ENCODE data around the gene SYT10. TPM values are rescaled to one million over a fixed set of nuclear protein-coding genes. Genes with fewer than 3 reads are reported as not detected.

SYT10 gene
- 2.2 TPM for total RNA-seq

GRCh38 chr12:33439587-33440011 is at the start of gene SYT10:
TSS of gene SYT10 (minus strand) at chr12:33439819. CDS start at chr12:33439522, 297 bp downstream.
- Histone ChIP-seq H3K27ac (no peak within 1 kb of the TSS), H3K27me3 (no peaks in the 10 kb centered on the region), H3K36me3 (no peaks in the 10 kb centered on the region), H3K4me1 (peaks cover 4% of the 10 kb centered on the region), H3K4me3 (peak within 1 kb of the TSS; percentile 43 to 48), H3K9me3 (no peaks in the 10 kb centered on the region)
- intact Hi-C loops (cut with DNase I) = no loop called here
- DNase-seq (ENCODE audit: extremely low spot score in 2 of 2) = no peak
- TF ChIP-seq POLR2A (IDR thresholded peaks at IDR 0.05) (no peak), POLR2AphosphoS5 (IDR thresholded peaks at IDR 0.05; ENCODE audit: insufficient read depth in 1 of 2, low read depth in 1 of 2) (no peak)
- TF ChIP-seq, protein P1, sequence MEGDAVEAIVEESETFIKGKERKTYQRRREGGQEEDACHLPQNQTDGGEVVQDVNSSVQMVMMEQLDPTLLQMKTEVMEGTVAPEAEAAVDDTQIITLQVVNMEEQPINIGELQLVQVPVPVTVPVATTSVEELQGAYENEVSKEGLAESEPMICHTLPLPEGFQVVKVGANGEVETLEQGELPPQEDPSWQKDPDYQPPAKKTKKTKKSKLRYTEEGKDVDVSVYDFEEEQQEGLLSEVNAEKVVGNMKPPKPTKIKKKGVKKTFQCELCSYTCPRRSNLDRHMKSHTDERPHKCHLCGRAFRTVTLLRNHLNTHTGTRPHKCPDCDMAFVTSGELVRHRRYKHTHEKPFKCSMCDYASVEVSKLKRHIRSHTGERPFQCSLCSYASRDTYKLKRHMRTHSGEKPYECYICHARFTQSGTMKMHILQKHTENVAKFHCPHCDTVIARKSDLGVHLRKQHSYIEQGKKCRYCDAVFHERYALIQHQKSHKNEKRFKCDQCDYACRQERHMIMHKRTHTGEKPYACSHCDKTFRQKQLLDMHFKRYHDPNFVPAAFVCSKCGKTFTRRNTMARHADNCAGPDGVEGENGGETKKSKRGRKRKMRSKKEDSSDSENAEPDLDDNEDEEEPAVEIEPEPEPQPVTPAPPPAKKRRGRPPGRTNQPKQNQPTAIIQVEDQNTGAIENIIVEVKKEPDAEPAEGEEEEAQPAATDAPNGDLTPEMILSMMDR (IDR thresholded peaks at IDR 0.05) = no peak

DNA sequence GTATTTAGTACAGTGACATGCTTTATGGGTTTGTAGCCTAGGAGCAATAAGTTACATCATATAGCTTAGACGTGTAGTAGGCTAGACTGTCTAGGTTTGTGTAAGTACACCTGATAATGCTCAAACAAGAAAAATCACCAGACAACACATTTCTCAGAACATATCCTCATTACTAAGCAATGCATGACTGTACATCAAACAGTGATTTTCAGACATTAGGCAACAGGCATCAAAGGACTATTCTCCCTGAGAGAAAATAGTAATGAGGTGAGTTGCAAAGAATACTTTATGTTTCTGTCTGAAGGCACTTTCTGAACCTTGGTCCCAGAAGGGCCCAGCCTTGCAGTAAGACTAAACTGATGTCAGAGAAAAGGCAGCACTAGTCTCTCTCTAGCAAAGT is 48.4 kb upstream of the SYT10 start:
- H3K9me3 ChIP-seq = no peaks in the 10 kb centered on the region
- no peaks in the 10 kb centered on the region for H3K36me3 ChIP-seq
- TF ChIP-seq, protein P1 (IDR thresholded peaks at IDR 0.05) = no peak
- no peak for TF ChIP-seq POLR2A (IDR thresholded peaks at IDR 0.05)
- no peak for TF ChIP-seq POLR2AphosphoS5 (IDR thresholded peaks at IDR 0.05; ENCODE audit: insufficient read depth in 1 of 2, low read depth in 1 of 2)
- DNase-seq (ENCODE audit: extremely low spot score in 2 of 2) = no peak
- H3K4me3 ChIP-seq = no peak overlapping the region
- no peaks in the 10 kb centered on the region for H3K27me3 ChIP-seq
- H3K27ac ChIP-seq = no peak overlapping the region
- intact Hi-C loops (cut with DNase I) = no loop called here
- no peaks in the 10 kb centered on the region for H3K4me1 ChIP-seq

DNA sequence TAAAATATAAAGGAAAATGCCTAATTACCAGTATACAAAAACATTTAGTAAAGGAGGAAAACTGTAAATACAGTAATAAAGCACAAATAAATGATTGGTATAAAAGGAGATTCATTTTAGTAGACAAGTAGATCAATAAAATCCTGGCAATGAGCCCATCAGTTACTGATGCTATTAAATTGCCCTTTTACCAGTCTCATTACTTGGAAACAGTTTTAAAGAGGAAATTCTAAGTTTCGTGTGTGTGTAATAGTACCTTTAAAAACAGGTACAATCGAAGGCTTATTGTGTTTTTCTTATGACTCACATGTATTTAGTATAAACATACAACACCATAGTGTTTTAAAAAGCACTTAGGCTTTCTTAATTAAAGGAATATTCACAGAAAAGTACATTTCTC is 46.4 kb upstream of the SYT10 start:
- Histone ChIP-seq H3K36me3 (no peaks in the 10 kb centered on the region), H3K4me3 (no peak overlapping the region), H3K27me3 (no peaks in the 10 kb centered on the region), H3K27ac (no peak overlapping the region), H3K9me3 (no peaks in the 10 kb centered on the region), H3K4me1 (no peaks in the 10 kb centered on the region)
- TF ChIP-seq POLR2A (IDR thresholded peaks at IDR 0.05) = no peak
- TF ChIP-seq, protein P1 (IDR thresholded peaks at IDR 0.05) = no peak
- DNase-seq (ENCODE audit: extremely low spot score in 2 of 2) = no peak
- intact Hi-C loops (cut with DNase I) = no loop called here

DNA sequence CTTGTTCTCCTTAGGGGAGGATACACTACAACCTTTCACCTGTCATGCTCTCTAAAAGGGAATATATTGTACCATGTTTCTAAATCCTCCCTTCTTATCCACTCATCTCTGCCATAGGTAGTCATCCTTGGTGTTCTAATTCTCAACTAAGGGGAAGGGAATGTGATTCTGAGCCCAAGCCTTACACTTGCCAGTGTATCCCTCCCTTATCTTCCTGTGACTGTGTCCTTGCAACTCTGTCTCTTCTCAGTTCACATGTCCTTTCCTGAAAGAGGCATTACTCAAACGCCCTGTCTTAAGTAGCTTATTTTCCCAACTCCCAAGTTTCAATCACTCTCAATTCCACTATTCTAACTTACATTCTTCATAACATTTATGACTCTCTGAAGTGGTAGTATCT is 44.5 kb upstream of the SYT10 start:
- Histone ChIP-seq H3K36me3 (no peaks in the 10 kb centered on the region), H3K27ac (no peak overlapping the region), H3K4me3 (no peak overlapping the region), H3K4me1 (no peaks in the 10 kb centered on the region), H3K9me3 (no peaks in the 10 kb centered on the region), H3K27me3 (no peaks in the 10 kb centered on the region)
- intact Hi-C loops (cut with DNase I) = no loop called here
- no peak for DNase-seq (ENCODE audit: extremely low spot score in 2 of 2)
- no peak for TF ChIP-seq POLR2AphosphoS5 (IDR thresholded peaks at IDR 0.05; ENCODE audit: insufficient read depth in 1 of 2, low read depth in 1 of 2)
- TF ChIP-seq, protein P1 (IDR thresholded peaks at IDR 0.05) = no peak
- no peak for TF ChIP-seq POLR2A (IDR thresholded peaks at IDR 0.05)

GRCh38 chr12:33480366-33480765 is 40.7 kb upstream of the SYT10 start:
- no peak for DNase-seq (ENCODE audit: extremely low spot score in 2 of 2)
- no peaks in the 10 kb centered on the region for H3K4me1 ChIP-seq
- H3K36me3 ChIP-seq = no peaks in the 10 kb centered on the region
- intact Hi-C loops (cut with DNase I) = no loop called here
- TF ChIP-seq, protein P1 (IDR thresholded peaks at IDR 0.05) = no peak
- TF ChIP-seq POLR2A (IDR thresholded peaks at IDR 0.05) = no peak
- TF ChIP-seq POLR2AphosphoS5 (IDR thresholded peaks at IDR 0.05; ENCODE audit: insufficient read depth in 1 of 2, low read depth in 1 of 2) = no peak
- no peak overlapping the region for H3K27ac ChIP-seq
- no peak overlapping the region for H3K4me3 ChIP-seq
- H3K27me3 ChIP-seq = no peaks in the 10 kb centered on the region
- H3K9me3 ChIP-seq = no peaks in the 10 kb centered on the region
